Activated naive CD8-positive, alpha-beta T cell treated with anti-CD3 and anti-CD28 coated beads for 36 hours (primary cell): ENCODE results near the gene WBP2. TPM values are rescaled to one million over a fixed set of nuclear protein-coding genes. Genes with fewer than 3 reads are reported as not detected.

Experiments
- DNase-seq: peaks from one replicate; pipeline ENCODE4 v3.0.0; 2021
- H3K27ac Mint-ChIP-seq: one replicate; pipeline ENCODE4 v1.8.0; 2022; ENCODE audit warnings: mild to moderate bottlenecking, moderate library complexity, mixed read lengths
- H3K27me3 Mint-ChIP-seq: one replicate; pipeline ENCODE4 v1.8.0; 2022; ENCODE audit warnings: mild to moderate bottlenecking, mixed read lengths
- H3K36me3 Mint-ChIP-seq: one replicate; pipeline ENCODE4 v1.8.0; 2021; ENCODE audit warnings: mild to moderate bottlenecking, mixed read lengths
- H3K4me1 Mint-ChIP-seq: one replicate; pipeline ENCODE4 v1.8.0; 2021; ENCODE audit warnings: mixed read lengths
- H3K4me3 Mint-ChIP-seq: one replicate; pipeline ENCODE4 v1.8.0; 2022; ENCODE audit warnings: mild to moderate bottlenecking, moderate library complexity, mixed read lengths
- H3K9me3 Mint-ChIP-seq: one replicate; pipeline ENCODE4 v1.8.0; 2022; ENCODE audit warnings: mixed read lengths
- total RNA-seq, 2 experiments: library from RNA; stranded (reverse); gene quantifications; one replicate each; pipeline ENCODE4 v1.2.3, GENCODE V29; 2021

WBP2 gene
- total RNA-seq, 2 experiments from 2014 or later = 45.0 to 49.3 TPM

DNA sequence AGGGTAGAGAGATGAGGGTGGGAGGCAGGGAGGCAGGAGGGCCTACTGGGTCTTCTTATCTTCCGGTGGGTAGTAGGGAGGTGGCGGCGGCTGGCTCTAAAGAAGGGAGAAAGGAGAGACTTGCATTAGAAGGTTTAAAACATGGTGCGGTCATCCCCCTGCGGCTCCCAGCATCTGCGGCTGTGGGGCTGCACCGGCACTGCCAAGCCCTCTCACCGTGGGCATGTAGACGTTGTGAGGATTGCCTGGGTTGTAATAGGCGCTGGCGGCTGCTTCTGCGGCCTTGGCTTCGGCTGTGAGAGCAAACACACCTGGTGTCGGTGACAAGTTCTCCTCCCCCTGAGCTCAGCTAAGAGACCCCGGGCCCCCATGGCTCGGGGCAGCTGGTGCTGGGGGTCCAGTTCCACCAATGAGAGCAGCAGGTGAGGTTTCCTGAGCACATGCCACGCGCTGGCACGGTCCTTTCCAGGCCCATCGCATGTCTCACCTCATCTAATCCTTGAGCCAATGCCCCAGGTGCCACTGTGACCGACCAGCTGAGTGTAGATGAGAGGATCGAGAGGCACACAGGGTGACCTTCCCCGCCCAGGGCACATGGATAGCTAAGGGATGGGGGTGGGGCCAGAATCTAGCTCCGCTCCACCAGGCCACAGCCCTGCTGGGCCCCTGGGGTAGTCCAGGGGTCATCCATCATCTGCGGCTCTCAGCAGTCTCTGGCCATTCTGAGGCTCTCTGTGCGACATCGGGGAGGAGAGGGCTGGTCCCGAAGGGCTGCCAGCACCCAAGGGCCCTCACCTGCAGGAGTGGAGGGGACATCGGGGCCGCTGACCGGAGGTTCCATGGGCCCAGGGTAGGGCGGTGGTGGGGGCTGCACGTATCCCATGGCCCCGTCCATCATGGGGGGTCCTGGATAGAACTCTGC, 8.2 kb downstream of the WBP2 start:
- Mint-ChIP-seq H3K27ac (no peak overlapping the region), H3K36me3 (peaks cover 12% of the 10 kb centered on the region), H3K27me3 (no peaks in the 10 kb centered on the region), H3K4me3 (no peak overlapping the region), H3K4me1 (peaks cover 18% of the 10 kb centered on the region), H3K9me3 (no peaks in the 10 kb centered on the region)
- no peak for DNase-seq

DNA sequence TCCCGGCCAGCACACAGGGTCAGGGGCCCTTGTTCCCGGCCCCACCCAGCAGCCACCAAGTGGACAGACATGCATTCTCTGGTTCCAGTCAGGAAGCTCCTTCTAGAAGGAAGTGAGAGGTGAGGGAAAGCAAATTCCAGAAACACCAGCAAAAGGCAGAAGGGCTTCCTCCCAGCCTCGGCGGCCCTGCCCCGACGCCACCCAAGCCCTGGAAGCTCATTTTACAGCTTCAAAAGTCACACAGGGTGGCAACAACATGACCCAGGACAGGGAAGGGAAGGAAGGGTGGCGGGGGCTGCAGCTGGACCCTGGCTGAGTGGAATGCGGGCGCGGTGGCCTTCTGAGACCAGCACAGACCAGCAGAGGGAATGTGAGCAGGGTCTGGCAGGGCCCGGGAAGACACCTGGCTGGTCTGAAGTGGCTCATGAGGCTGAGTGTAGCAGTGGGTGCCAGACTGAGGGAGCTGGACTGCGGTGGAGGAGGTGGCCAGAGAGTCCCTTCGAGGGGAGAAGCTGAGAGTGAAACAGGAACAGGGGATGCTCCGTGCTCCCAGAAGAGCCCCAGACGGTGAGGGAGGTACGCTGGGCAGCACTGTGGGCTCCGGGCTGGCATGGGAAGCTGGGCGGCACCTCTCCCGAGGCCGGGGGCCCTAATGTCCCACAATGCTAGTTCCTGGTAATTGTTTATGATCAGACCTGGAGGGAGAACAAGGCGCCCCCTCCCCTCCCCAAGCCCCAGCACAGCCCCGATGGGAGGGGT, 9.0 kb downstream of the WBP2 start:
- Mint-ChIP-seq H3K4me1 (peaks cover 16% of the 10 kb centered on the region), H3K4me3 (peak overlapping the region; percentile 43), H3K9me3 (no peaks in the 10 kb centered on the region), H3K36me3 (peaks cover 12% of the 10 kb centered on the region), H3K27me3 (no peaks in the 10 kb centered on the region), H3K27ac (peak overlapping the region; percentile 67)
- no peak for DNase-seq

DNA sequence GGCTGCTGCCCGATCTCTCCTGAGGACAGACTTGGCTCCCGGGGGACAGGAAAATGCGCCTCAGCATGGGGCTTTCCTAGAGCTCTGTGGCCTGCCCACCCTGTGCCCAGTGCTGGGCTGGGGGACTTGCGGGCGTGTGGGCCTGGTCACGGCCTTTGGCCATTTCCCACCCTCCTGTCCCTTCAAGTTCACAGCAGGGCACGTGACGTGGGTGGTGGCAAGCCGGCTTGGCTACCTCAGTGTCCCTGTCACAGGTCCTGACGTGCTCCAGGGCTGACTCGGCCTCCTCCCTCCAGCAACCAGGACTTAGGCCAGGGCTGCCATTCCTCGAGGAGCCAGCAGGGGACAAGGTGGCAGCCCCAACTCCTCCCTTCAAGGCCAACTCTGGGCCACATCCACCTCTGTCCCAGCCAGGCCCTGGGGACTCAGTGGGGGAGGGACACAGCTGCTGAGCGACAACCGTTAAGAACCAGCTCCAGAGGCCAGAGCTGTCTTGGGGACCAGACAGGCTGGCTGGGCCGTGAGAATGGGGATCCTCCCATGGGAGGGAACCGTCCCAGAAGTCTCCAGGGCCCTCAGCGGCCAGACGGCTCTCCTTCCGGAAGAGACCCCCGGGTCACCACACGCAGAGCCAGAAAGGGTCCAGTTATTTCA, 9.9 kb downstream of the WBP2 start:
- Mint-ChIP-seq H3K4me1 (peaks cover 16% of the 10 kb centered on the region), H3K36me3 (peaks cover 13% of the 10 kb centered on the region), H3K27ac (peak overlapping the region; percentile 69), H3K27me3 (no peaks in the 10 kb centered on the region), H3K9me3 (no peaks in the 10 kb centered on the region), H3K4me3 (peak overlapping the region; percentile 94)
- DNase-seq = peak; percentile 79

DNA sequence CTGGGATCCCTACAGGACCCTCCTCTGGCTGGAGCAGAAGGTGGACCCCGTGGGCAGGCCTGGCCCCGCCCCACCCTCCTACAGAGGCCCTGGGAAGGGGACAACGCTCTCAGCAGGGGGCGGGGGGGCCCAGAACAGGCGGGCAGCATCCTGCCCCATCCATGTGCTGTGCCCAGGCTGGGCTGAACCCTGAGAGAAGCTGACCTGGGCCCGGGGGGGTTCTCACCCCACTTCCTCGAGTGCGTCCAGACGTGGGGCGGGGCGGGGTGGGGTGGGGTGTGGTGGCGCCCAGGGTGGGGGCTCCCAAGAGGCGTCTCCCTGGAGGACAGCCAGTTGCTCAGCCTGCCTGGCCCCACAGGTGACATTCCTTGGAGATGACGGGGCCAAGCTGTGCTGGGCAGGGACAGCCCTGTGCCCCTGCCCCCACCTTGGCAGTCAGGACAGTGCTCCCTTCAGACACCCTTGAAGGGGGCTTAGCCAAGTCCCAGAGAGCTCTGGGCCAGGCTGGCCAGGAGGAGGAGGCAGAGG, 10.5 kb downstream of the WBP2 start:
- Mint-ChIP-seq H3K27me3 (no peaks in the 10 kb centered on the region), H3K4me1 (peaks cover 16% of the 10 kb centered on the region), H3K4me3 (peak overlapping the region; percentile 94), H3K36me3 (peaks cover 11% of the 10 kb centered on the region), H3K9me3 (no peaks in the 10 kb centered on the region), H3K27ac (peak overlapping the region; percentile 95)
- peak; percentile 36 for DNase-seq

DNA sequence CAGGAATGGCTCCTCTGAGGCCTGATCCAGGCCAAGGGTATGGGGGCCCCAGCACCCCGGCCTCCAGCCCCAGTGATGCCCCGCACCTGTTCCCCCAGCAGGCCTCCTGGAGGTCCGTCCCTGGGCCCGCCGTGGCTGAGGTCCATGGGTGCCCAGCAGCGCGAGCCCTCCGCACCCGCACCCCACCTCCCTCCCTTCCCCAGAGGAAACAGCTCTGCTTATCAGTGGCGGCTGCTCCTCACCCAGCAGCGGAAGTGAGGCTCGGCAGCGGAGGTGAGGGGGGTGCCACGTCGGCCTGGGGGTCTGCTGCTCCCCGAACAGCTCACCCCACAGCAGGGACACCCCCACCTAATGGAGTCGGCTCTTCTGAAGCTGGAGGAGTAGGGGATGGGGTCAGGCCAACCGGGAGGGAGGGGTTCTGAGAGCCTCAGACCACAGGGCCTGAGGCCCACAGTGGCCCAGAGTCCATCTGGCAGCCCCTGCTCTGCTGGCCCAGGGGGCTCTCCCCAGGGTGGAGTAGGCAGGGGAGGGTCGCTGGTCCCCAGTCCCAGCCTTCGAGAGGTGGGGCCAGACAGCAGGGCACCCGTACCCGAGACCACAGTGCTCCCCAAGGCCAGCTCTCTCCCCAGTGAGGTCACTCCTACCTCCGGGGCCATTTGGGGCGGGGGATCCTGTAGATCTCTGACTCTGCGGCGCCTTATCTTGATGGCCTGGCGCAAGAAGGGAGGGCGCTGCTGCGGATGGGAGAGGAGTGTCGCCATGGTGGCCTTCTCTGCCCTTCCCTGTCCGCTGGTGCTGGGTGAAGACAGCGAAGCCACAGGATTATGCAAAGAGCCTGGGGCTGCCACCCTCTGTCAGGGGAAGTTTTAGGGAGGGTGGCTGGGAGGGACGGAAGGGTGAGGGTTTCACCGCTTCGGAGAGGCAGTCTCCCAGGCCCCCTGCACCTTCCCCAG, 11.3 kb downstream of the WBP2 start, which contains the start of gene UNC13D:
Gene UNC13D, minus strand, starts transcription at position 828 of the 953 bp plus-strand sequence. Its CDS starts 67 bp downstream, at position 761.
- H3K9me3 Mint-ChIP-seq = no peaks in the 10 kb centered on the region
- DNase-seq = peak; percentile 71
- H3K27ac Mint-ChIP-seq = peak within 1 kb of the TSS; percentile 95
- H3K4me3 Mint-ChIP-seq = peak within 1 kb of the TSS; percentile 94
- H3K36me3 Mint-ChIP-seq = peaks cover 11% of the 10 kb centered on the region
- H3K27me3 Mint-ChIP-seq = no peaks in the 10 kb centered on the region
- H3K4me1 Mint-ChIP-seq = peaks cover 16% of the 10 kb centered on the region

DNA sequence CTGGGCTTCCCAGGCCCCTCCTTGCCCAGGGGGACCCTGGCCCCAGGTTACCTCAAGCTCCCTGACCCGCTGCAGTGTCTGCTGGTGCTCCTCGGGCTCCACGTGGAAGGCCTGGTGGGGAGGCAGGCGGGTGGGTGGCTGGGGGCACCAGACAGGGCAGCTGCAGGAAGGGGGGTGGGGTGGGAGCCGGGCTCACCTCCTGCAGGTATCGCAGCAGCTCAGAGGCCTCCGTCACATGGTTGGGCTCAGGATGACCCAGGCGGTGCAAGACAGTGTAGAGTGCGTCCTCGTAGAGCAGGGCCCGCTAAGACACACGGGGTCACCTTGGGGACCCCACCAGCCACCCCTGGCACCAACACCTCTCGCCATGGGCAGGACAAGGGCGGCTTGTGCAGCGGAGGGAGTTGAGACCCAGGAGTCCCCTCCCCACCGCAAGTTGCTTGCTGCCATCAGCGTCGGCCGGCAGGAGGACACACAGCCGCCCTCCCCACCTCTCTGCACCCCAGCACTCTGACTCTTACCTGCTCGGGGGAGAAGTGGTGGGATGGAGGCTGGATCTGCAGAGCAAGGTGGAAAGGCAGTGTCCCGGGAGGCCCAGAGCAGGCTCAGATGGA, 12.1 kb downstream of the WBP2 start:
- no peaks in the 10 kb centered on the region for H3K9me3 Mint-ChIP-seq
- H3K4me3 Mint-ChIP-seq = peak overlapping the region; percentile 94
- no peaks in the 10 kb centered on the region for H3K27me3 Mint-ChIP-seq
- peak; percentile 30 for DNase-seq
- H3K4me1 Mint-ChIP-seq = peaks cover 13% of the 10 kb centered on the region
- H3K36me3 Mint-ChIP-seq = peaks cover 11% of the 10 kb centered on the region
- H3K27ac Mint-ChIP-seq = peak overlapping the region; percentile 95

DNA sequence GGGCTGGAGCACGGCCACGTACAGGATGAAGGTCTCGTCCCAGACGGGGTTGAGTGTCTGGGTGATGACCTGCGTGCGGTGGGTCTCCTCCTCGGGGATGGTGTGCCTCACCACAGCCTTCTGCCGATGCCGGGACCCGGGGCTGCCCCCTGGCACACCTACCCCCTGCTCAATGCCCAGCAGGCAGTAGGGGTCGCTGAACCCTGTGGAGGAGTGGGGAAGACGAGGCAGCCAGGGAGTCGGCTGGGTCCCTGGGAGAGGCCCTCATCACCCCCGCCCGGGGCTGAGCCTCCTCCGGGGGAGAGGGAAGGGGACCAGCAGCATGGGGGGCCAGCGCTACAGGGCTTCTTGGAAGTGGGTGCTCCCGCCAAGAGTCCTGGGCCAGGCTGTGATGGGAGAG, 12.7 kb downstream of the WBP2 start:
- Mint-ChIP-seq H3K36me3 (peaks cover 10% of the 10 kb centered on the region), H3K27ac (peak overlapping the region; percentile 60), H3K4me1 (peaks cover 13% of the 10 kb centered on the region), H3K9me3 (no peaks in the 10 kb centered on the region), H3K27me3 (no peaks in the 10 kb centered on the region), H3K4me3 (peak overlapping the region; percentile 94)
- DNase-seq = no peak

DNA sequence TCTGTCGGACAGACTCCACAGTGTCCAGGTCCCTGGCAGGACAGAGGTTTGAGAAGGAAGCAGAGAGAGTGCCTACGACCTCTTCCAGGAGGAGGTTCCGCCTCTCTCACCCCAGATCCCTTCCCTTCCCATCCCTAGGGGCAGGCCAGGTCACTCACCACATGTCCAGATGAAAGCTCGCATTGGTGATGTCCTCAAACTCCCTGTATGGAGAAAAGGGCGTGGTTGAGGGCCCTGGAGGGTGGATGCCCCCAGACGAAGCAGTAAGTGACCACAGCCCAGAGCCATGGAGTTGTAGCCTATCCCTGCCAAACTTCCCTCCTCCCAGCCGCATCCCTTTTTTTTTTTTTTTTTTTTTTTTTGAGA, 14.4 kb downstream of the WBP2 start:
- Mint-ChIP-seq H3K4me3 (no peak overlapping the region), H3K4me1 (peaks cover 13% of the 10 kb centered on the region), H3K36me3 (peaks cover 10% of the 10 kb centered on the region), H3K9me3 (no peaks in the 10 kb centered on the region), H3K27me3 (no peaks in the 10 kb centered on the region), H3K27ac (no peak overlapping the region)
- no peak for DNase-seq

DNA sequence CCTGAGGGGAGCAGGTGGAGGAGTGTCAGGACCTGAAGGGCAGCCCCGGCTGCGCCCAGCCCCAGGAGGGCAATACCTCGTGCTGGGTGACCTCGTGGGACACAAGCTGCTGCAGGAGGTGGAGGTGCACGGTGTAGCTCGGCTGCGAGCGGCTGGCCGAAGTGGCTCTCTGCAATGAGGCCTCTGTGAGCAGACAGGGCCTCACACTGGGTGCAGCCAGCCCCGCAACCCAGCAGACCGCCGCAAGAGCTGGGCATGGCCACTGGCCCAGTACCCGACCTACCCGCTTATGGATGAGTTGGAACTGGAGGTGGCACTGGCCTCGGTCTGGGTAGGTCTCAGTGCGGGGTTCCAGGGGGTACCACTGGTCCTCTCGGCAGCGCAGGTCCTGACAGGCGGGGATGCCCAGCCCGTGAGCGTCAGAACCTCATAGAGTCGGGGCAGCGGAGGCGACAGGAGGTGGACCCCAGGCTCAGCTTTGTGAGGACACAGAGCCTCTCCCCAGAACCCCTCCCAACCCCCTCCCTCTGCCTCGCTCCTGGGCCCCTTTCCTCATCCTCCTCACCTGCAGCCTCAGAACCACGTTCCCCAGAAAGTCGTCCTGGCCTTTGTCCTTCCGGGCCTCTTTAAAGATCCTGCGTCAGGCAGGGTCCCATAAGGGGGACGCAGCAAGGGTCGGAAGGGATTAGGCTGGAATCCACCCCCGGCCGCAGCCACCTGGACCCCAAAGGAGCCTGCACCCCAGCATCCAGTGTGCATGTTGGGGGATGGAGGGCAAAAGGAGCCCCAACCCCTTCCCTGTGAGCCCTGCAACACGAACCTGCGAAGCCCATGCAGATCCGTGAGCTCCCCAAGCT, 15.0 kb downstream of the WBP2 start:
- H3K4me3 Mint-ChIP-seq = no peak overlapping the region
- H3K9me3 Mint-ChIP-seq = no peaks in the 10 kb centered on the region
- H3K27me3 Mint-ChIP-seq = no peaks in the 10 kb centered on the region
- peaks cover 8% of the 10 kb centered on the region for H3K4me1 Mint-ChIP-seq
- peaks cover 9% of the 10 kb centered on the region for H3K36me3 Mint-ChIP-seq
- H3K27ac Mint-ChIP-seq = no peak overlapping the region
- DNase-seq = no peak

DNA sequence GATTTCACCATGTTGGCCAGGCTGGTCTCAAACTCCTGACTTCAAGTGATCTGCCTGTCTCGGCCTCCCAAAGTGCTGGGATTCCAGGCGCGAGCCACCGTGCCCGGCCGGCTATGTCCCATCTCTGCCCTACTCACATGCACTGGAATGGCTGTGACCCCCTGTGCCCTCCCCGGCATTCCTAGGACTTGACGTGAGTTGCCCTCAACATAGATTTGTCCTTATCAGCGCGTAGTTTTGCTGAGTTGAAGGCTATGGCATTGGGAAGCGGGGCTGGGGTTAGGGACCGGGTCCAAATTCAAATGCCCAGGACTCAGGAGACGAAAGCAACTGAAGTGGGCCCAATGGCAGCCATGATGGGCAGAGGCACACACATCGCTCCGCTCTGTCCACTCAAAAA, 16.7 kb downstream of the WBP2 start:
- no peak for DNase-seq
- Mint-ChIP-seq H3K36me3 (peaks cover 16% of the 10 kb centered on the region), H3K4me3 (no peak overlapping the region), H3K9me3 (no peaks in the 10 kb centered on the region), H3K27ac (no peak overlapping the region), H3K27me3 (no peaks in the 10 kb centered on the region), H3K4me1 (peaks cover 17% of the 10 kb centered on the region)

DNA sequence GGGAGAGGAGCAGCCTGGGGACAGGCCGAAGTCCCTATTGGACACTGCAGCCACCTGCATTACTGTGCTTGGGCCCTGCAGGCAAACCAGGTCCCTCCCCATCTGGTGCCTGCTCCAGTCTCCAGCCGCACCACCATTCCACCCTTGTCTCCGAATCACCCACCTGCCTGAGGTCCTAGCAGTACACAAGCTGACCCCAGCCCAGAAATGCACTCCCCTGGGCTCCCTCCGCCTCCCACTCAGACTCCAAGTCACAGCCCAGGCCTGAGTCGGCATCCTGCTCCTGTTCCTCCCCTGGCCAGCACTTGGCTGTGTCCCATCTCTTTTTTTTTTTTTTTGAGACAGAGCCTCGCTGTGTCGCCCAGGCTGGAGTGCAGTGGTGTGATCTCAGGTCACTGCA, 17.2 kb downstream of the WBP2 start:
- H3K27ac Mint-ChIP-seq = peak overlapping the region; percentile 73
- no peaks in the 10 kb centered on the region for H3K9me3 Mint-ChIP-seq
- peaks cover 22% of the 10 kb centered on the region for H3K4me1 Mint-ChIP-seq
- no peak overlapping the region for H3K4me3 Mint-ChIP-seq
- no peak for DNase-seq
- H3K36me3 Mint-ChIP-seq = peaks cover 16% of the 10 kb centered on the region
- no peaks in the 10 kb centered on the region for H3K27me3 Mint-ChIP-seq

DNA sequence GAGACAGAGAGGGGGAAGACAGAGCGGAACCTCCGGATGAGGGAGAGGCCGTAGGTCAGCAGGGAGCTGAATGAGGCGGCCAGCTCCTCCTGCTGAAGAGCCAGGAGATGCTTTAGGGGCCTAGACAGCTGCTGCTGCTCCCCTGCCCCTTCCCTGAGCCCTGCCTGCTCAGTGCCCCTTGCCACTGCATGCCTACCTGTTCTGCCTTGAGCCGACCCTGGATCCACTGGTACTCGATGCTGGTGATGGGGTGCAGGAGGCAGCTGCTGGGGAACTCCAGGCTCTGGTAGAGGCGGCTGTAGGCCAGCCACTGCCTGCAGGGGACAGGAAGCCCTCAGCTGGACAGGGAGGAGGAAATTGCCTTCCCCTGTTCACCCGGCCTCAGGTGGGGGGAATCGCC, 18.5 kb downstream of the WBP2 start:
- H3K27me3 Mint-ChIP-seq = no peaks in the 10 kb centered on the region
- no peak for DNase-seq
- H3K4me3 Mint-ChIP-seq = no peak overlapping the region
- no peaks in the 10 kb centered on the region for H3K9me3 Mint-ChIP-seq
- peaks cover 25% of the 10 kb centered on the region for H3K4me1 Mint-ChIP-seq
- peaks cover 13% of the 10 kb centered on the region for H3K36me3 Mint-ChIP-seq
- no peak overlapping the region for H3K27ac Mint-ChIP-seq

DNA sequence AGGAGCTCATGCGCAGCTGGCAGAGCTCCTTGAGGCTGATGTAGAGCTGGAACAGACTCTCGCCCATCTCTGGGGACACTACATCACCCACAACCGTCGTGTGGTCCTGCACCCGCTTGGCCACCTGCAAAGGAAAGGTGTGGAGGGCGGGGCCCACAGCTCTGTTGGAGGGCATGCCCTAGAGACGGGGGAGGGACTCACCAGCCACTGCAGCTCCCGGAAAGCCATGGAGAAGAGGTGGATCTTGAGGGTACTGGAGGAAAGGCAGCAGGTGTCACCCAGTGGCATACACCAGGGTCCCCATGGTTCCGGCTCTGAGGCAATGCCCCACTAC, 19.5 kb downstream of the WBP2 start:
- H3K27ac Mint-ChIP-seq = no peak overlapping the region
- H3K4me1 Mint-ChIP-seq = peaks cover 25% of the 10 kb centered on the region
- no peak overlapping the region for H3K4me3 Mint-ChIP-seq
- H3K27me3 Mint-ChIP-seq = no peaks in the 10 kb centered on the region
- H3K9me3 Mint-ChIP-seq = no peaks in the 10 kb centered on the region
- H3K36me3 Mint-ChIP-seq = peaks cover 12% of the 10 kb centered on the region
- no peak for DNase-seq
